HCT116 (cell line): ENCODE data around the gene ST6GALNAC4. TPM values are rescaled to one million over a fixed set of nuclear protein-coding genes. Genes with fewer than 3 reads are reported as not detected.

Source experiments
- ATAC-seq: fragments of 200-7000 bp; cut with Tn5 transposase; 2 replicates; pipeline ENCODE4 v1.9.1; 2020; ENCODE audit warnings: mild to moderate bottlenecking, moderate library complexity
- BruUV-seq: library from RNA; stranded (reverse); fragments of 400-500 nt; replicated peaks from 2 replicates; lab custom pipeline; 2021; lab: Mats Ljungman, UMichigan
- CTCF ChIA-PET: fragments of 300-600 bp; sonication (Branson Sonifier 250); formaldehyde crosslinking; loops from one replicate; lab custom pipeline; 2021; ENCODE audit warnings: antibody characterized with exemption; lab: Charles Lee
- POLR2A ChIA-PET: fragments of 300-600, 350-600 bp; sonication (Branson Sonifier 250); formaldehyde crosslinking; loops from one replicate; lab custom pipeline; 2021; ENCODE audit warnings: antibody characterized with exemption; lab: Charles Lee
- RAD21 ChIA-PET, 2 experiments: fragments of 300-600 bp; sonication (Branson Sonifier 250); formaldehyde crosslinking; loops; one replicate each; lab custom pipeline; 2023; ENCODE audit warnings: low total read pairs in 2 of 2; ENCODE audit not compliant: uncharacterized antibody in 2 of 2, unreplicated experiment in 2 of 2, low non-redundant PET in 1 of 2; lab: Charles Lee
- DNase-seq: peaks from one replicate; pipeline ENCODE4 v3.0.0-alpha.2; 2010; ENCODE audit warnings: low read depth, low spot score
- H2AFZ ChIP-seq: fragments of 200-600 bp; shearing (Covaris generic), sonication (generic); 2 replicates; pipeline ENCODE4 v1.6.1; 2017; ENCODE audit warnings: low read depth, mixed run types, mixed read lengths, antibody characterized with exemption, low read length; ENCODE audit not compliant: poor library complexity, severe bottlenecking
- H3K27ac ChIP-seq: 2 replicates; pipeline ENCODE4 v1.5.1; 2012; ENCODE audit warnings: low read depth, low read length
- H3K27me3 ChIP-seq: fragments of 200-600 bp; sonication (generic); 2 replicates; pipeline ENCODE4 v1.6.1; 2016; ENCODE audit warnings: mixed run types, low read length, mixed read lengths; ENCODE audit not compliant: insufficient read depth
- H3K36me3 ChIP-seq, 2 experiments: fragments of 200-500 bp in 1 of 2; fragments of 200-600 bp in 1 of 2; sonication (Bioruptor generic) in 1 of 2; sonication (generic) in 1 of 2; 2 replicates each; pipeline versions ENCODE4 v1.5.1 to v1.6.1; 2014 to 2016; ENCODE audit warnings: low read length in 2 of 2, inconsistent platforms in 1 of 2, mixed read lengths in 1 of 2, mixed run types in 1 of 2; ENCODE audit not compliant: insufficient read depth in 2 of 2, control insufficient read depth in 1 of 2
- H3K4me1 ChIP-seq, 2 experiments: fragments of 200-600 bp in 1 of 2; sonication (generic) in 1 of 2; 2 replicates each; pipeline versions ENCODE4 v1.5.1 to v1.6.1; 2012 to 2017; ENCODE audit warnings: low read length in 2 of 2, inconsistent platforms in 1 of 2, mild to moderate bottlenecking in 1 of 2, mixed read lengths in 1 of 2, mixed run types in 1 of 2, moderate library complexity in 1 of 2; ENCODE audit not compliant: insufficient read depth in 2 of 2, control insufficient read depth in 1 of 2
- H3K4me2 ChIP-seq: fragments of 200-600 bp; sonication (generic); 2 replicates; pipeline ENCODE4 v1.6.1; 2017; ENCODE audit warnings: mixed run types, low read length, mixed read lengths
- H3K4me3 ChIP-seq, 2 experiments: fragments of 200-600 bp in 1 of 2; sonication (generic) in 1 of 2; replicated peaks in 1 of 2; 2 replicates each; pipeline ENCODE4 v1.5.1; 2011 to 2016; ENCODE audit warnings: low read length in 2 of 2, control low read depth in 1 of 2, low read depth in 1 of 2, mild to moderate bottlenecking in 1 of 2, mixed read lengths in 1 of 2, mixed run types in 1 of 2
- H3K79me2 ChIP-seq: fragments of 200-600 bp; sonication (generic); 2 replicates; pipeline ENCODE4 v1.6.1; 2017; ENCODE audit warnings: mild to moderate bottlenecking, mixed run types, low read length, moderate library complexity, mixed read lengths; ENCODE audit not compliant: insufficient read depth
- H3K9ac ChIP-seq: fragments of 200-600 bp; sonication (generic); 2 replicates; pipeline ENCODE4 v1.6.1; 2016; ENCODE audit warnings: low read length, mixed read lengths
- H3K9me2 ChIP-seq: fragments of 200-600 bp; sonication (generic), shearing (Covaris generic); 2 replicates; pipeline ENCODE4 v1.6.1; 2017; ENCODE audit warnings: mixed run types, mild to moderate bottlenecking, moderate library complexity; ENCODE audit not compliant: insufficient read depth
- H3K9me3 ChIP-seq, 2 experiments: fragments of 200-500 bp in 1 of 2; fragments of 200-600 bp in 1 of 2; sonication (Bioruptor generic) in 1 of 2; sonication (generic) in 1 of 2; 2 replicates each; pipeline ENCODE4 v1.6.1; 2014 to 2017; ENCODE audit warnings: low read length in 2 of 2, mixed read lengths in 2 of 2, inconsistent platforms in 1 of 2, low read depth in 1 of 2, mild to moderate bottlenecking in 1 of 2, mixed run types in 1 of 2, moderate library complexity in 1 of 2; ENCODE audit not compliant: control insufficient read depth in 1 of 2, insufficient read depth in 1 of 2
- H4K20me1 ChIP-seq: fragments of 200-600 bp; sonication (generic), shearing (Covaris generic); 2 replicates; pipeline ENCODE4 v1.6.1; 2017; ENCODE audit warnings: mixed run types, mild to moderate bottlenecking, moderate library complexity; ENCODE audit not compliant: insufficient read depth
- ATF3 ChIP-seq: IDR thresholded peaks from 2 replicates; pipeline ENCODE4 v1.6.1; 2012
- CBX3 ChIP-seq: IDR thresholded peaks from 2 replicates; pipeline ENCODE4 v1.6.1; 2012; ENCODE audit warnings: low read depth
- CEBPB ChIP-seq: IDR thresholded peaks from 2 replicates; pipeline ENCODE4 v1.6.1; 2012; ENCODE audit warnings: low read depth
- CTCF ChIP-seq, 3 experiments: fragments of 200-600 bp in 1 of 3; sonication (generic) in 1 of 3; IDR thresholded peaks in 2 of 3; conservative IDR thresholded peaks in 1 of 3; 2 replicates each; pipeline ENCODE4 v1.5.1; 2012 to 2017; ENCODE audit warnings: low read depth in 2 of 3, low read length in 2 of 3, antibody characterized with exemption in 1 of 3, borderline replicate concordance in 1 of 3, control low read depth in 1 of 3, mild to moderate bottlenecking in 1 of 3, mixed read lengths in 1 of 3, mixed run types in 1 of 3, moderate library complexity in 1 of 3; ENCODE audit not compliant: insufficient read depth in 1 of 3
- EGR1 ChIP-seq: IDR thresholded peaks from 2 replicates; pipeline ENCODE4 v1.6.1; 2012; ENCODE audit warnings: low read depth
- ELF1 ChIP-seq: IDR thresholded peaks from 2 replicates; pipeline ENCODE4 v1.6.1; 2012; ENCODE audit warnings: low read depth, borderline replicate concordance
- EZH2 ChIP-seq: fragments of 200-600 bp; sonication (generic); IDR thresholded peaks from 2 replicates; pipeline ENCODE4 v1.6.1; 2017; ENCODE audit warnings: antibody characterized with exemption, mixed run types
- FOSL1 ChIP-seq: IDR thresholded peaks from 2 replicates; pipeline ENCODE4 v1.6.1; 2012; ENCODE audit warnings: low read depth
- JUND ChIP-seq: IDR thresholded peaks from 2 replicates; pipeline ENCODE4 v1.6.1; 2012
- POLR2AphosphoS5 ChIP-seq: IDR thresholded peaks from 2 replicates; pipeline ENCODE4 v1.6.1; 2011; ENCODE audit warnings: mild to moderate bottlenecking, low read depth, low read length, moderate library complexity
- SIN3A ChIP-seq: IDR thresholded peaks from 2 replicates; pipeline ENCODE4 v1.6.1; 2012; ENCODE audit warnings: low read depth
- SP1 ChIP-seq: IDR thresholded peaks from 2 replicates; pipeline ENCODE4 v1.6.1; 2012; ENCODE audit warnings: low read depth
- SRF ChIP-seq: IDR thresholded peaks from 2 replicates; pipeline ENCODE4 v1.6.1; 2012; ENCODE audit warnings: low read depth
- TCF7L2 ChIP-seq: IDR thresholded peaks from 2 replicates; pipeline ENCODE4 v1.7.0; 2011; ENCODE audit warnings: borderline replicate concordance, inconsistent platforms; ENCODE audit not compliant: insufficient read depth, insufficient read length; ENCODE audit errors: extremely low read depth
- ZFX ChIP-seq: fragments of 450-650 bp; IDR thresholded peaks from 2 replicates; pipeline ENCODE4 v1.6.1; 2017
- intact Hi-C: fragments of 100-400 bp; cut with micrococcal nuclease; formaldehyde crosslinking; loops from 2 replicates; pipeline ENCODE4 v1.10.0; 2022
- total RNA-seq: library from RNA; stranded (reverse); gene quantifications from one replicate; pipeline ENCODE4 v1.2.1, GENCODE V29; 2021; ENCODE audit not compliant: unreplicated experiment

ST6GALNAC4 gene
- total RNA-seq, 1 experiment from 2014 or later: 49.4 TPM

GRCh38 chr9:127962278-127962677, 45.4 kb upstream of the ST6GALNAC4 start:
- POLR2A ChIA-PET: no interaction called here
- Histone ChIP-seq H3K9me3 (no peaks in the 10 kb centered on the region), H2AFZ (no peak overlapping the region), H4K20me1 (no peaks in the 10 kb centered on the region), H3K4me3 (no peak overlapping the region), H3K9ac (no peak overlapping the region), H3K4me2 (no peak overlapping the region), H3K9me2 (no peaks in the 10 kb centered on the region), H3K36me3 (no peaks in the 10 kb centered on the region), H3K79me2 (peaks cover 97% of the 10 kb centered on the region)
- no peak for ATAC-seq
- TF ChIP-seq ELF1 (no peak), CTCF (IDR thresholded peaks at IDR 0.05 in 2 of 3, conservative IDR thresholded peaks at IDR 0.05 in 1 of 3; ENCODE audit: borderline replicate concordance in 1 of 3, insufficient read depth in 1 of 3, low read depth in 2 of 3, low read length in 2 of 3) (no peak), JUND (no peak), SP1 (no peak), EGR1 (no peak), POLR2AphosphoS5 (no peak)
- TF ChIP-seq, all 23 proteins: peak for 0
- Histone ChIP-seq H3K27me3 (no peaks in the 10 kb centered on the region), H3K4me1 (peaks cover 68 to 77% of the 10 kb centered on the region in 2 experiments), H3K27ac (no peak overlapping the region; the same call in 1 of the 2 replicates)
- ChIA-PET RAD21 (no interaction called here), CTCF (interaction anchor here (1.1 kb wide), 1 partner anchor 19 kb away, joined by 3 read pairs; no protein-coding TSS in a partner anchor)
- BruUV-seq: no TSS peak
- intact Hi-C loops: no loop called here
- no peak for DNase-seq

- ATAC-seq: no peak
- CTCF ChIA-PET: no interaction called here
- BruUV-seq: no TSS peak
- TF ChIP-seq FOSL1 (no peak), ZFX (no peak), TCF7L2 (no peak), EGR1 (no peak), SRF (no peak), ATF3 (no peak), CBX3 (no peak), CTCF (IDR thresholded peaks at IDR 0.05 in 2 of 3, conservative IDR thresholded peaks at IDR 0.05 in 1 of 3; ENCODE audit: borderline replicate concordance in 1 of 3, insufficient read depth in 1 of 3, low read depth in 2 of 3, low read length in 2 of 3) (no peak), SIN3A (no peak), CEBPB (no peak), EZH2 (no peak)
Measured at GRCh38 chr9:127961613-127962155, 44.8 kb upstream of the ST6GALNAC4 start.

More at GRCh38 chr9:127961613-127962155, 44.8 kb upstream of the ST6GALNAC4 start:
- Histone ChIP-seq H2AFZ (no peak overlapping the region), H3K9me2 (no peaks in the 10 kb centered on the region), H3K4me1 (peaks cover 68 to 77% of the 10 kb centered on the region in 2 experiments), H3K4me2 (no peak overlapping the region), H4K20me1 (no peaks in the 10 kb centered on the region), H3K9me3 (no peaks in the 10 kb centered on the region; a peak in 1 of 4 replicates), H3K27ac (no peak overlapping the region), H3K36me3 (no peaks in the 10 kb centered on the region), H3K79me2 (peaks cover 97% of the 10 kb centered on the region), H3K9ac (0 out of 2 replicates have a peak overlapping the region, but pooled peaks have one; percentile 26), H3K27me3 (no peaks in the 10 kb centered on the region), H3K4me3 (no peak overlapping the region)
- POLR2A ChIA-PET: interaction anchor here (0.6 kb wide), 1 partner anchor 45 kb away, joined by 3 read pairs; the partner anchor contains the start of gene ST6GALNAC4
- intact Hi-C loops: no loop called here
- DNase-seq: no peak
- RAD21 ChIA-PET: no interaction called here
